HCT116 (cell line): ENCODE data around the gene MCEE. TPM values are rescaled to one million over a fixed set of nuclear protein-coding genes. Genes with fewer than 3 reads are reported as not detected.

ENCODE experiments used
- ATAC-seq: fragments of 200-7000 bp; cut with Tn5 transposase; 2 replicates; pipeline ENCODE4 v1.9.1; 2020; ENCODE audit warnings: mild to moderate bottlenecking, moderate library complexity
- BruUV-seq: library from RNA; stranded (reverse); fragments of 400-500 nt; replicated peaks from 2 replicates; lab custom pipeline; 2021; lab: Mats Ljungman, UMichigan
- CTCF ChIA-PET: fragments of 300-600 bp; sonication (Branson Sonifier 250); formaldehyde crosslinking; loops from one replicate; lab custom pipeline; 2021; ENCODE audit warnings: antibody characterized with exemption; lab: Charles Lee
- POLR2A ChIA-PET: fragments of 300-600, 350-600 bp; sonication (Branson Sonifier 250); formaldehyde crosslinking; loops from one replicate; lab custom pipeline; 2021; ENCODE audit warnings: antibody characterized with exemption; lab: Charles Lee
- RAD21 ChIA-PET, 2 experiments: fragments of 300-600 bp; sonication (Branson Sonifier 250); formaldehyde crosslinking; loops; one replicate each; lab custom pipeline; 2023; ENCODE audit warnings: low total read pairs in 2 of 2; ENCODE audit not compliant: uncharacterized antibody in 2 of 2, unreplicated experiment in 2 of 2, low non-redundant PET in 1 of 2; lab: Charles Lee
- DNase-seq: peaks from one replicate; pipeline ENCODE4 v3.0.0-alpha.2; 2010; ENCODE audit warnings: low read depth, low spot score
- H2AFZ ChIP-seq: fragments of 200-600 bp; shearing (Covaris generic), sonication (generic); 2 replicates; pipeline ENCODE4 v1.6.1; 2017; ENCODE audit warnings: low read depth, mixed run types, mixed read lengths, antibody characterized with exemption, low read length; ENCODE audit not compliant: poor library complexity, severe bottlenecking
- H3K27ac ChIP-seq: 2 replicates; pipeline ENCODE4 v1.5.1; 2012; ENCODE audit warnings: low read depth, low read length
- H3K27me3 ChIP-seq: fragments of 200-600 bp; sonication (generic); 2 replicates; pipeline ENCODE4 v1.6.1; 2016; ENCODE audit warnings: mixed run types, low read length, mixed read lengths; ENCODE audit not compliant: insufficient read depth
- H3K36me3 ChIP-seq, 2 experiments: fragments of 200-500 bp in 1 of 2; fragments of 200-600 bp in 1 of 2; sonication (Bioruptor generic) in 1 of 2; sonication (generic) in 1 of 2; 2 replicates each; pipeline versions ENCODE4 v1.5.1 to v1.6.1; 2014 to 2016; ENCODE audit warnings: low read length in 2 of 2, inconsistent platforms in 1 of 2, mixed read lengths in 1 of 2, mixed run types in 1 of 2; ENCODE audit not compliant: insufficient read depth in 2 of 2, control insufficient read depth in 1 of 2
- H3K4me1 ChIP-seq, 2 experiments: fragments of 200-600 bp in 1 of 2; sonication (generic) in 1 of 2; 2 replicates each; pipeline versions ENCODE4 v1.5.1 to v1.6.1; 2012 to 2017; ENCODE audit warnings: low read length in 2 of 2, inconsistent platforms in 1 of 2, mild to moderate bottlenecking in 1 of 2, mixed read lengths in 1 of 2, mixed run types in 1 of 2, moderate library complexity in 1 of 2; ENCODE audit not compliant: insufficient read depth in 2 of 2, control insufficient read depth in 1 of 2
- H3K4me2 ChIP-seq: fragments of 200-600 bp; sonication (generic); 2 replicates; pipeline ENCODE4 v1.6.1; 2017; ENCODE audit warnings: mixed run types, low read length, mixed read lengths
- H3K4me3 ChIP-seq, 2 experiments: fragments of 200-600 bp in 1 of 2; sonication (generic) in 1 of 2; replicated peaks in 1 of 2; 2 replicates each; pipeline ENCODE4 v1.5.1; 2011 to 2016; ENCODE audit warnings: low read length in 2 of 2, control low read depth in 1 of 2, low read depth in 1 of 2, mild to moderate bottlenecking in 1 of 2, mixed read lengths in 1 of 2, mixed run types in 1 of 2
- H3K79me2 ChIP-seq: fragments of 200-600 bp; sonication (generic); 2 replicates; pipeline ENCODE4 v1.6.1; 2017; ENCODE audit warnings: mild to moderate bottlenecking, mixed run types, low read length, moderate library complexity, mixed read lengths; ENCODE audit not compliant: insufficient read depth
- H3K9ac ChIP-seq: fragments of 200-600 bp; sonication (generic); 2 replicates; pipeline ENCODE4 v1.6.1; 2016; ENCODE audit warnings: low read length, mixed read lengths
- H3K9me2 ChIP-seq: fragments of 200-600 bp; sonication (generic), shearing (Covaris generic); 2 replicates; pipeline ENCODE4 v1.6.1; 2017; ENCODE audit warnings: mixed run types, mild to moderate bottlenecking, moderate library complexity; ENCODE audit not compliant: insufficient read depth
- H3K9me3 ChIP-seq, 2 experiments: fragments of 200-500 bp in 1 of 2; fragments of 200-600 bp in 1 of 2; sonication (Bioruptor generic) in 1 of 2; sonication (generic) in 1 of 2; 2 replicates each; pipeline ENCODE4 v1.6.1; 2014 to 2017; ENCODE audit warnings: low read length in 2 of 2, mixed read lengths in 2 of 2, inconsistent platforms in 1 of 2, low read depth in 1 of 2, mild to moderate bottlenecking in 1 of 2, mixed run types in 1 of 2, moderate library complexity in 1 of 2; ENCODE audit not compliant: control insufficient read depth in 1 of 2, insufficient read depth in 1 of 2
- H4K20me1 ChIP-seq: fragments of 200-600 bp; sonication (generic), shearing (Covaris generic); 2 replicates; pipeline ENCODE4 v1.6.1; 2017; ENCODE audit warnings: mixed run types, mild to moderate bottlenecking, moderate library complexity; ENCODE audit not compliant: insufficient read depth
- CTCF ChIP-seq, 3 experiments: fragments of 200-600 bp in 1 of 3; sonication (generic) in 1 of 3; IDR thresholded peaks in 2 of 3; conservative IDR thresholded peaks in 1 of 3; 2 replicates each; pipeline ENCODE4 v1.5.1; 2012 to 2017; ENCODE audit warnings: low read depth in 2 of 3, low read length in 2 of 3, antibody characterized with exemption in 1 of 3, borderline replicate concordance in 1 of 3, control low read depth in 1 of 3, mild to moderate bottlenecking in 1 of 3, mixed read lengths in 1 of 3, mixed run types in 1 of 3, moderate library complexity in 1 of 3; ENCODE audit not compliant: insufficient read depth in 1 of 3
- EGR1 ChIP-seq: IDR thresholded peaks from 2 replicates; pipeline ENCODE4 v1.6.1; 2012; ENCODE audit warnings: low read depth
- ELF1 ChIP-seq: IDR thresholded peaks from 2 replicates; pipeline ENCODE4 v1.6.1; 2012; ENCODE audit warnings: low read depth, borderline replicate concordance
- EZH2 ChIP-seq: fragments of 200-600 bp; sonication (generic); IDR thresholded peaks from 2 replicates; pipeline ENCODE4 v1.6.1; 2017; ENCODE audit warnings: antibody characterized with exemption, mixed run types
- EZH2phosphoT487 ChIP-seq: fragments of 200-600 bp; IDR thresholded peaks from 2 replicates; pipeline ENCODE4 v1.6.1; 2018; ENCODE audit warnings: antibody characterized with exemption, borderline replicate concordance
- FOSL1 ChIP-seq: IDR thresholded peaks from 2 replicates; pipeline ENCODE4 v1.6.1; 2012; ENCODE audit warnings: low read depth
- JUND ChIP-seq: IDR thresholded peaks from 2 replicates; pipeline ENCODE4 v1.6.1; 2012
- MAX ChIP-seq: IDR thresholded peaks from 2 replicates; pipeline ENCODE4 v1.6.1; 2012
- POLR2A ChIP-seq: IDR thresholded peaks from 2 replicates; pipeline ENCODE4 v1.7.0; 2011; ENCODE audit warnings: borderline replicate concordance; ENCODE audit not compliant: insufficient read depth, insufficient read length; ENCODE audit errors: extremely low read depth
- POLR2AphosphoS5 ChIP-seq: IDR thresholded peaks from 2 replicates; pipeline ENCODE4 v1.6.1; 2011; ENCODE audit warnings: mild to moderate bottlenecking, low read depth, low read length, moderate library complexity
- REST ChIP-seq: IDR thresholded peaks from 2 replicates; pipeline ENCODE4 v1.6.1; 2012; ENCODE audit warnings: low read depth
- SIN3A ChIP-seq: IDR thresholded peaks from 2 replicates; pipeline ENCODE4 v1.6.1; 2012; ENCODE audit warnings: low read depth
- SRF ChIP-seq: IDR thresholded peaks from 2 replicates; pipeline ENCODE4 v1.6.1; 2012; ENCODE audit warnings: low read depth
- TCF7L2 ChIP-seq: IDR thresholded peaks from 2 replicates; pipeline ENCODE4 v1.7.0; 2011; ENCODE audit warnings: borderline replicate concordance, inconsistent platforms; ENCODE audit not compliant: insufficient read depth, insufficient read length; ENCODE audit errors: extremely low read depth
- YY1 ChIP-seq: IDR thresholded peaks from 2 replicates; pipeline ENCODE4 v1.6.1; 2011; ENCODE audit warnings: low read length, low read depth, moderate library complexity, mild to moderate bottlenecking; ENCODE audit not compliant: insufficient replicate concordance; ENCODE audit errors: extremely low read depth
- ZFX ChIP-seq: fragments of 450-650 bp; IDR thresholded peaks from 2 replicates; pipeline ENCODE4 v1.6.1; 2017
- ZNF274 ChIP-seq: fragments of 200-500 bp; sonication (Bioruptor generic); IDR thresholded peaks from 2 replicates; pipeline ENCODE4 v1.6.1; 2014; ENCODE audit warnings: mild to moderate bottlenecking, low read depth, low read length, inconsistent platforms
- intact Hi-C: fragments of 100-400 bp; cut with micrococcal nuclease; formaldehyde crosslinking; loops from 2 replicates; pipeline ENCODE4 v1.10.0; 2022
- total RNA-seq: library from RNA; stranded (reverse); gene quantifications from one replicate; pipeline ENCODE4 v1.2.1, GENCODE V29; 2021; ENCODE audit not compliant: unreplicated experiment
- TF ChIP-seq, protein P1 (sequence below): IDR thresholded peaks from 2 replicates; pipeline ENCODE4 v1.6.1; 2011; ENCODE audit warnings: mild to moderate bottlenecking, low read length, moderate library complexity; ENCODE audit not compliant: insufficient replicate concordance; ENCODE audit errors: extremely low read depth
- TF ChIP-seq, protein P2 (sequence below): IDR thresholded peaks from 2 replicates; pipeline ENCODE4 v1.6.1; 2012

Gene MCEE
- total RNA-seq, 1 experiment from 2014 or later = 9.0 TPM

DNA sequence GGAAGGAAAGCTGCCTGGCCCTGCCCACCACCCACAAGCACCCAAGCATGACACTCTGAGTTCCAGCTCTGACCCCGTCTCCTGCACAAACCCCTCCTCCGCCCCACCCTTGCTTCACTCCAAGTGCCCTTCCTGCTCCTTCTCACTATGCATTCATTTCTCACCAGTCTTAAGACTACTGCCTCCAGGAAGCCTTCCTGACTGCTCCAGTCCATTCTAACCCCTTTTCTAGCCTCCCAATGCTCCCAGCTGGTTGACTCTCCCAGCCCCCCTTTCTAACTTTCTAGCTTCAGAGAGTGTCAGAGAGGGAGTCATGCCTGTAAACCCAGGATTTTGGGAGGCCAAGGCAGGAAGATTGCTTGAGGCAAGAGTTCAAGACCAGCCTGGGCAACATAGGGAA lies 69.8 kb downstream of the MCEE start:
- Histone ChIP-seq H3K79me2 (no peaks in the 10 kb centered on the region), H3K36me3 (no peaks in the 10 kb centered on the region), H3K9me3 (no peaks in the 10 kb centered on the region), H3K27me3 (no peaks in the 10 kb centered on the region), H3K4me1 (peaks cover 0 to 4% of the 10 kb centered on the region in 2 experiments; a peak in 1 of 4 replicates), H3K9ac (no peak overlapping the region), H3K27ac (no peak overlapping the region), H4K20me1 (no peaks in the 10 kb centered on the region), H3K4me3 (no peak overlapping the region), H3K4me2 (no peak overlapping the region), H2AFZ (no peak overlapping the region), H3K9me2 (no peaks in the 10 kb centered on the region)
- ChIA-PET RAD21 (no interaction called here), CTCF (no interaction called here), POLR2A (interaction anchor here (1.0 kb wide), 1 partner anchor 8 kb away, joined by 5 read pairs; the partner anchor contains the start of gene NAGK)
- no peak for TF ChIP-seq SRF
- TF ChIP-seq TCF7L2 = no peak
- TF ChIP-seq YY1 = no peak
- TF ChIP-seq SIN3A = no peak
- TF ChIP-seq EGR1 = no peak
- TF ChIP-seq REST = no peak
- TF ChIP-seq ZFX = no peak
- TF ChIP-seq, protein P1, sequence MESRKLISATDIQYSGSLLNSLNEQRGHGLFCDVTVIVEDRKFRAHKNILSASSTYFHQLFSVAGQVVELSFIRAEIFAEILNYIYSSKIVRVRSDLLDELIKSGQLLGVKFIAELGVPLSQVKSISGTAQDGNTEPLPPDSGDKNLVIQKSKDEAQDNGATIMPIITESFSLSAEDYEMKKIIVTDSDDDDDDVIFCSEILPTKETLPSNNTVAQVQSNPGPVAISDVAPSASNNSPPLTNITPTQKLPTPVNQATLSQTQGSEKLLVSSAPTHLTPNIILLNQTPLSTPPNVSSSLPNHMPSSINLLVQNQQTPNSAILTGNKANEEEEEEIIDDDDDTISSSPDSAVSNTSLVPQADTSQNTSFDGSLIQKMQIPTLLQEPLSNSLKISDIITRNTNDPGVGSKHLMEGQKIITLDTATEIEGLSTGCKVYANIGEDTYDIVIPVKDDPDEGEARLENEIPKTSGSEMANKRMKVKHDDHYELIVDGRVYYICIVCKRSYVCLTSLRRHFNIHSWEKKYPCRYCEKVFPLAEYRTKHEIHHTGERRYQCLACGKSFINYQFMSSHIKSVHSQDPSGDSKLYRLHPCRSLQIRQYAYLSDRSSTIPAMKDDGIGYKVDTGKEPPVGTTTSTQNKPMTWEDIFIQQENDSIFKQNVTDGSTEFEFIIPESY = no peak
- TF ChIP-seq POLR2A = no peak
- TF ChIP-seq CTCF (IDR thresholded peaks at IDR 0.05 in 2 of 3, conservative IDR thresholded peaks at IDR 0.05 in 1 of 3; ENCODE audit: borderline replicate concordance in 1 of 3, insufficient read depth in 1 of 3, low read depth in 2 of 3, low read length in 2 of 3) = no peak
- TF ChIP-seq ELF1 = no peak
- no peak for TF ChIP-seq EZH2phosphoT487
- TF ChIP-seq JUND = no peak
- no peak for TF ChIP-seq FOSL1
- no peak for TF ChIP-seq EZH2
- TF ChIP-seq, protein P2, sequence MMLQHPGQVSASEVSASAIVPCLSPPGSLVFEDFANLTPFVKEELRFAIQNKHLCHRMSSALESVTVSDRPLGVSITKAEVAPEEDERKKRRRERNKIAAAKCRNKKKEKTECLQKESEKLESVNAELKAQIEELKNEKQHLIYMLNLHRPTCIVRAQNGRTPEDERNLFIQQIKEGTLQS = no peak
- TF ChIP-seq ZNF274 = no peak
- no peak for TF ChIP-seq MAX
- no peak for TF ChIP-seq POLR2AphosphoS5
- DNase-seq (no peak), ATAC-seq (no peak)
- BruUV-seq = no TSS peak
- intact Hi-C loops = no loop called here
